Neural progenitor cell (in vitro differentiated cells): ENCODE data around the gene MFSD11. TPM values are rescaled to one million over a fixed set of nuclear protein-coding genes. Genes with fewer than 3 reads are reported as not detected.

Source experiments
- DNase-seq: peaks from one replicate; pipeline ENCODE4 v3.0.0-alpha.2; 2016; ENCODE audit warnings: low spot score
- H2AFZ ChIP-seq: fragments of 200-600 bp; sonication (generic); replicated peaks from 2 replicates; pipeline ENCODE4 v1.6.1; 2016; ENCODE audit warnings: antibody characterized with exemption
- H3F3A ChIP-seq: fragments of 200-600 bp; sonication (generic); 2 replicates; pipeline ENCODE4 v1.6.1; 2016; ENCODE audit warnings: antibody characterized with exemption, low read depth
- H3K27ac ChIP-seq: fragments of 200-600 bp; sonication (generic); 2 replicates; pipeline ENCODE4 v1.5.1; 2016; ENCODE audit warnings: mild to moderate bottlenecking
- H3K27me3 ChIP-seq: fragments of 200-600 bp; sonication (generic); 2 replicates; pipeline ENCODE4 v1.6.1; 2016; ENCODE audit warnings: mild to moderate bottlenecking, moderate library complexity
- H3K36me3 ChIP-seq: fragments of 200-600 bp; sonication (generic); 2 replicates; pipeline ENCODE4 v1.5.1; 2016
- H3K4me1 ChIP-seq: fragments of 200-600 bp; sonication (generic); 2 replicates; pipeline ENCODE4 v1.6.1; 2016; ENCODE audit warnings: mixed run types
- H3K4me2 ChIP-seq: fragments of 200-600 bp; sonication (generic); 2 replicates; pipeline ENCODE4 v1.6.1; 2016
- H3K4me3 ChIP-seq: fragments of 200-600 bp; sonication (generic); 2 replicates; pipeline ENCODE4 v1.5.1; 2016
- H3K79me2 ChIP-seq: fragments of 200-600 bp; sonication (generic); 2 replicates; pipeline ENCODE4 v1.6.1; 2016; ENCODE audit warnings: low read depth
- H3K9ac ChIP-seq: fragments of 200-600 bp; sonication (generic); 2 replicates; pipeline ENCODE4 v1.6.1; 2016
- H3K9me3 ChIP-seq: fragments of 200-600 bp; sonication (generic); 2 replicates; pipeline ENCODE4 v1.5.1; 2016; ENCODE audit warnings: low read depth
- H4K20me1 ChIP-seq: fragments of 200-600 bp; sonication (generic); 2 replicates; pipeline ENCODE4 v1.6.1; 2016; ENCODE audit warnings: low read depth
- H3K27ac Mint-ChIP-seq: 3 replicates; pipeline ENCODE4 v1.8.0; 2021; ENCODE audit warnings: mixed read lengths
- H3K27me3 Mint-ChIP-seq: 2 replicates; pipeline ENCODE4 v1.8.0; 2022; ENCODE audit warnings: low read depth, mild to moderate bottlenecking, inconsistent platforms, moderate library complexity, mixed read lengths; ENCODE audit not compliant: insufficient read depth
- H3K36me3 Mint-ChIP-seq: 3 replicates; pipeline ENCODE4 v1.8.0; 2021; ENCODE audit warnings: mixed read lengths
- H3K4me1 Mint-ChIP-seq: 3 replicates; pipeline ENCODE4 v1.8.0; 2021; ENCODE audit warnings: mixed read lengths
- H3K4me3 Mint-ChIP-seq: 3 replicates; pipeline ENCODE4 v1.8.0; 2021; ENCODE audit warnings: mild to moderate bottlenecking, moderate library complexity, mixed read lengths
- H3K9me3 Mint-ChIP-seq: 3 replicates; pipeline ENCODE4 v1.8.0; 2020; ENCODE audit warnings: mixed read lengths
- EZH2 ChIP-seq: fragments of 200-600 bp; sonication (generic); IDR thresholded peaks from 2 replicates; pipeline ENCODE4 v1.6.1; 2017; ENCODE audit warnings: antibody characterized with exemption, mild to moderate bottlenecking, moderate library complexity
- EZH2phosphoT487 ChIP-seq: fragments of 200-600 bp; sonication (generic); IDR thresholded peaks from 2 replicates; pipeline ENCODE4 v1.6.1; 2017; ENCODE audit warnings: antibody characterized with exemption
- total RNA-seq: library from RNA; depleted of rRNA; stranded (reverse); fragments of >200 nt; gene quantifications from 2 replicates; pipeline ENCODE4 v1.2.3, GENCODE V29; 2015; ENCODE audit warnings: low replicate concordance
- TF ChIP-seq, protein P1 (sequence below): fragments of 200-600 bp; sonication (generic); IDR thresholded peaks from 2 replicates; pipeline ENCODE4 v1.5.1; 2017; ENCODE audit warnings: antibody characterized with exemption, mild to moderate bottlenecking

Gene MFSD11
- total RNA-seq, 1 donor from 2014 or later: 25.7 TPM

DNA sequence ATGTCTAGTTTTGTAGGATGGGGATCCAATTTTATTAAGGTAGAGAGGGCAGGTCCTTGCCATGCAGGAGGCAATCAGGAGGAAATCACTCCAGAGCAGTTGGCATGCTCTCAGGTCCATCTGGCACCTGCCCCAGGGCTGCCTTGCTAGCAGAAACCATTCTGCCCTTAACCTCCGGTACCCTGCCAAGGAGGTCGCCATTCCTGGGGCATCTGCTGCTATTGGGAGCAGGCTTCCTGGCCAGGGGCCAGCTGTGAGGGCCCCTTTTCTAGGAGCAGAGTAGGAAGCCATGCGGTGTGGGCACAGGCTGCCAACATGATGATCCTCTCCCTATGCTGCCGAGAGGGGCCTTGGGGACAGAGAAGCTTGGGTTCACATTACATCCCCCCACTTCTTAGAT lies 82.6 kb downstream of the MFSD11 start:
- peaks cover 7% of the 10 kb centered on the region for H3K4me1 Mint-ChIP-seq
- no peak overlapping the region for H3K4me3 Mint-ChIP-seq
- TF ChIP-seq EZH2phosphoT487 (no peak), EZH2 (no peak)
- TF ChIP-seq, protein P1, sequence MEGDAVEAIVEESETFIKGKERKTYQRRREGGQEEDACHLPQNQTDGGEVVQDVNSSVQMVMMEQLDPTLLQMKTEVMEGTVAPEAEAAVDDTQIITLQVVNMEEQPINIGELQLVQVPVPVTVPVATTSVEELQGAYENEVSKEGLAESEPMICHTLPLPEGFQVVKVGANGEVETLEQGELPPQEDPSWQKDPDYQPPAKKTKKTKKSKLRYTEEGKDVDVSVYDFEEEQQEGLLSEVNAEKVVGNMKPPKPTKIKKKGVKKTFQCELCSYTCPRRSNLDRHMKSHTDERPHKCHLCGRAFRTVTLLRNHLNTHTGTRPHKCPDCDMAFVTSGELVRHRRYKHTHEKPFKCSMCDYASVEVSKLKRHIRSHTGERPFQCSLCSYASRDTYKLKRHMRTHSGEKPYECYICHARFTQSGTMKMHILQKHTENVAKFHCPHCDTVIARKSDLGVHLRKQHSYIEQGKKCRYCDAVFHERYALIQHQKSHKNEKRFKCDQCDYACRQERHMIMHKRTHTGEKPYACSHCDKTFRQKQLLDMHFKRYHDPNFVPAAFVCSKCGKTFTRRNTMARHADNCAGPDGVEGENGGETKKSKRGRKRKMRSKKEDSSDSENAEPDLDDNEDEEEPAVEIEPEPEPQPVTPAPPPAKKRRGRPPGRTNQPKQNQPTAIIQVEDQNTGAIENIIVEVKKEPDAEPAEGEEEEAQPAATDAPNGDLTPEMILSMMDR: no peak
- H3K27me3 Mint-ChIP-seq: peaks cover 5% of the 10 kb centered on the region
- DNase-seq: no peak
- Histone ChIP-seq H3K4me1 (no peaks in the 10 kb centered on the region), H3K9ac (no peak overlapping the region), H3F3A (no peaks in the 10 kb centered on the region), H3K79me2 (no peaks in the 10 kb centered on the region), H3K27me3 (no peaks in the 10 kb centered on the region), H3K4me2 (no peak overlapping the region), H3K9me3 (no peaks in the 10 kb centered on the region), H3K36me3 (no peaks in the 10 kb centered on the region), H4K20me1 (no peaks in the 10 kb centered on the region), H3K4me3 (no peak overlapping the region), H3K27ac (no peak overlapping the region), H2AFZ (no peak overlapping the region)
- no peaks in the 10 kb centered on the region for H3K36me3 Mint-ChIP-seq
- H3K9me3 Mint-ChIP-seq: no peaks in the 10 kb centered on the region
- no peak overlapping the region for H3K27ac Mint-ChIP-seq

DNA sequence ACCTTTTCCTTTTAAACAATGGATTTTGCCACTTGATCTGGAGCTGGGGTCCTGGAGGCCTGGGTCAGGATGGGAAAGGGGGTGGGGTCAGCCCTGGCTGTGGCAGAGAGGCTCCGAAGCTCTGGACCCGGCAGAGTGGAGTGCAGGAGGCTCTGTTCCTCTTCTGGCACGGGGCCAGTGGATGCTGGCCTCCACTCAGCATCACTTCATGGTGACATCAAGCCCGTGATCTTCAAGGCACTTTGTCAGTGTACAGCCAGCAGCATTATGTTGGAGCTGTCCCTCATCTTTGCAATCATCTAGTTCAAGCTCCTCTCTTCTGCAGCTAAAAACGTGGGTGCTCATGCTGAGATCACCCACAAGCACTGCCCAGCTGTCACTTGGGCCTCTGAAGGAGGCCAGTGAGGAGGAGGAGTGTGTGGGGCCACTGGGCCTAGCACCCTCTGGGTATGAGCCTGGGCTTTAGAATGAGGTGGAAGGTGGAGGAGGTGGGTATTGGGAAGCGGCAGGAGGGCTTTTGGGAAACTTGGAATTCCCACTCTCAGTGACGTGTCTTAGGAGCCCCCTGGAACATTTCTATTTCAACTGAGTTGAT lies 84.4 kb downstream of the MFSD11 start:
- no peak overlapping the region for H3K27ac ChIP-seq
- no peak overlapping the region for H3K4me3 ChIP-seq
- H3K27ac Mint-ChIP-seq: no peak overlapping the region
- no peak overlapping the region for H3K9ac ChIP-seq
- no peaks in the 10 kb centered on the region for H3K79me2 ChIP-seq
- H3K27me3 ChIP-seq: no peaks in the 10 kb centered on the region
- DNase-seq: no peak
- no peak for TF ChIP-seq EZH2
- TF ChIP-seq EZH2phosphoT487: no peak
- no peak overlapping the region for H3K4me2 ChIP-seq
- no peaks in the 10 kb centered on the region for H3K36me3 ChIP-seq
- no peaks in the 10 kb centered on the region for H3K9me3 ChIP-seq
- H3K4me1 Mint-ChIP-seq: peaks cover 6% of the 10 kb centered on the region
- H3F3A ChIP-seq: no peaks in the 10 kb centered on the region
- no peak overlapping the region for H2AFZ ChIP-seq
- H3K27me3 Mint-ChIP-seq: peaks cover 5% of the 10 kb centered on the region
- no peak overlapping the region for H3K4me3 Mint-ChIP-seq
- no peaks in the 10 kb centered on the region for H3K4me1 ChIP-seq
- no peaks in the 10 kb centered on the region for H4K20me1 ChIP-seq
- no peaks in the 10 kb centered on the region for H3K36me3 Mint-ChIP-seq
- H3K9me3 Mint-ChIP-seq: no peaks in the 10 kb centered on the region

DNA sequence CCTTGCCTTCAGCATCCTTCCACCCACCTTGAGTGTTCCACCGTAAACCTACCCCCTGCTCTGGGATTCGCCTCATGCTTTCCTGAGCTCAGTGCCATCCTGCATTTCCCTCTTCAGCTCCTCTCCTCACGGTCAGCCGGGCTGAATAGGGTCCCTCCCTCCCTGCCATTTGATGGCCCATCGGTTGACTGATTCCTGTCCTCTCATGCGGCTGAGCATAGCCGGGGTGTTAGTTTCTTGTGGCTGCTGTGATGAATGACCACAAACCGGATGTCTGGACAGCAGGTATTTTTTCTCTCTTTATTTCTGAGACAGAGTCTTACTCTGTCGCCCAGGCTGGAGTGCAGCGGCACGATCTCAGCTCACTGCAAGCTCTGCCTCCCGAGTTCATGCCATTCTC lies 86.2 kb downstream of the MFSD11 start:
- no peaks in the 10 kb centered on the region for H3K36me3 Mint-ChIP-seq
- H2AFZ ChIP-seq: no peak overlapping the region
- H3K79me2 ChIP-seq: no peaks in the 10 kb centered on the region
- H3F3A ChIP-seq: no peaks in the 10 kb centered on the region
- no peak for DNase-seq
- no peaks in the 10 kb centered on the region for H3K27me3 ChIP-seq
- no peaks in the 10 kb centered on the region for H4K20me1 ChIP-seq
- no peak overlapping the region for H3K4me3 ChIP-seq
- no peak overlapping the region for H3K4me3 Mint-ChIP-seq
- peaks cover 5% of the 10 kb centered on the region for H3K27me3 Mint-ChIP-seq
- no peaks in the 10 kb centered on the region for H3K9me3 Mint-ChIP-seq
- H3K4me2 ChIP-seq: no peak overlapping the region
- no peaks in the 10 kb centered on the region for H3K9me3 ChIP-seq
- no peaks in the 10 kb centered on the region for H3K4me1 ChIP-seq
- H3K36me3 ChIP-seq: no peaks in the 10 kb centered on the region
- TF ChIP-seq, protein P1: no peak
- TF ChIP-seq EZH2phosphoT487: no peak
- no peak for TF ChIP-seq EZH2
- no peak overlapping the region for H3K9ac ChIP-seq
- no peak overlapping the region for H3K27ac ChIP-seq
- no peak overlapping the region for H3K27ac Mint-ChIP-seq
- H3K4me1 Mint-ChIP-seq: peaks cover 6% of the 10 kb centered on the region

DNA sequence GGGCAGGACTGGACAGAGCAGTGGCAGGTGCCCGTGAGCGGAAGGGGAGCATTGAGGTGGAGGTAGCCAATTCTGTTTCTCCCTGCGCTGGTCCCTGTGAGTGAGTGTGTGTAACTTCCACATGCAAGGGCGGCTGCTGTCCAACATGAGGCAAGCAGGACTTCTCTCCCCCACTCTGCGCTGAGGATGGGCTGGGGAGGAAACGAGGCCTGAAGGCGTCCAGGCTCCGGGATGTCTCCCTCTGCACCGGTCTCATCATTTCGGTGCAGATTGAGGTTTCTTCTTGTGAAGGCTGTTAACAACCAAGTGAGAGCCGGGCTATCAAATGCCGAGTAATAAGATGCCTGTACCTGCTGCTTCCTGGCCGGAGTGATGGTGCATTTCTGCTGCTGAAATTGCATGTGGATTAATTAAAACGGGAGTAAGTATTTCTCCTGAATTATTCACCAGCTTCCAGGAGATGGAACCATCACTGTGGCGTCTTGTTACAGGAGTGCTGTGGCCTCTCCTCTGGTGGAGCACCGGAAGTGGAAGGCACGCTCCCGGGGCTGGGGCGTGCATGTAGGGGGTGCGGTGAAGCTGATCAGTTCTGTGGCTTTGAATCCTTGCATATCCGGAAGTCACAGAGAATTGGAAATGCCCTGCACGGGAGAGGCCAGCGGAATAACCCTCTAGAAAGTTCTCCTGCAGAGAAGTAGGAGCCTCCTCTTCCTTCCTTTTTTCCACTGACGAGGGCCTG lies 88.6 kb downstream of the MFSD11 start:
- TF ChIP-seq EZH2 (no peak), EZH2phosphoT487 (no peak)
- TF ChIP-seq, protein P1: no peak
- no peaks in the 10 kb centered on the region for H3K36me3 Mint-ChIP-seq
- H3K27ac ChIP-seq: no peak overlapping the region
- peaks cover 5% of the 10 kb centered on the region for H3K27me3 Mint-ChIP-seq
- H2AFZ ChIP-seq: no peak overlapping the region
- no peaks in the 10 kb centered on the region for H3K36me3 ChIP-seq
- no peaks in the 10 kb centered on the region for H3K79me2 ChIP-seq
- no peaks in the 10 kb centered on the region for H3K9me3 ChIP-seq
- no peak overlapping the region for H3K9ac ChIP-seq
- H3K27ac Mint-ChIP-seq: no peak overlapping the region
- no peaks in the 10 kb centered on the region for H3K27me3 ChIP-seq
- H3K9me3 Mint-ChIP-seq: no peaks in the 10 kb centered on the region
- no peaks in the 10 kb centered on the region for H4K20me1 ChIP-seq
- no peaks in the 10 kb centered on the region for H3K4me1 ChIP-seq
- H3F3A ChIP-seq: no peaks in the 10 kb centered on the region
- no peak overlapping the region for H3K4me3 ChIP-seq
- H3K4me3 Mint-ChIP-seq: no peak overlapping the region
- DNase-seq: no peak
- peaks cover 6% of the 10 kb centered on the region for H3K4me1 Mint-ChIP-seq
- H3K4me2 ChIP-seq: no peak overlapping the region
